ENCODE data around the gene RIOK3.

Gene RIOK3

DNA sequence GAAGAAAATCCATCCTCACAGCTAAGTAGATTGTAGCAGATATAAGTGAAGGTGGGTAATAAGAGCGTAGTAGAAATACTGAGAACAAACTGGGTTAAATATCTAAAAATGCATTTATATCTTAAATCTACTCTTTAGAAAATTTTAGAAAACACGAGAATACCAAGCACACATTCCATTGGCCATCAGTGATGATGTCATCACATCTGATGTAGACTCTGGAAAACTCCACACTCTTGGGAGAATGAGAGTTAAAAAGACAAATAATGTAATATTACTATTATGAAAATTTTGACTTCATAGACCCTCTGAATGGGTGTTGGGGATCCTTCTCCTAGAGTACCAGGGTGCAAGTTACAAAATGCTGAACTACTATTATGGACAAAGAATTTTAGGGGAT is 3.7 kb downstream of the RIOK3 start:
- DNase-seq (ENCODE audit: low read depth) = no peak
- no peak overlapping the region for H3K4me3 ChIP-seq (ENCODE audit: low read depth, low read length)
- TF ChIP-seq MYC (IDR thresholded peaks at IDR 0.05; ENCODE audit: low read depth, low read length) (no peak), POLR2A (IDR thresholded peaks at IDR 0.05; ENCODE audit: extremely low read depth, insufficient read length) (no peak), CTCF (IDR thresholded peaks at IDR 0.05; ENCODE audit: low read depth, low read length) (no peak)
- TF ChIP-seq, protein P1, sequence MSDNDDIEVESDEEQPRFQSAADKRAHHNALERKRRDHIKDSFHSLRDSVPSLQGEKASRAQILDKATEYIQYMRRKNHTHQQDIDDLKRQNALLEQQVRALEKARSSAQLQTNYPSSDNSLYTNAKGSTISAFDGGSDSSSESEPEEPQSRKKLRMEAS (IDR thresholded peaks at IDR 0.05; ENCODE audit: low read depth, low read length) = no peak

- TF ChIP-seq CTCF (IDR thresholded peaks at IDR 0.05; ENCODE audit: low read depth, low read length) (no peak), MYC (IDR thresholded peaks at IDR 0.05; ENCODE audit: low read depth, low read length) (no peak), POLR2A (IDR thresholded peaks at IDR 0.05; ENCODE audit: extremely low read depth, insufficient read length) (no peak)
- TF ChIP-seq, protein P1 (IDR thresholded peaks at IDR 0.05; ENCODE audit: low read depth, low read length) = no peak
- DNase-seq (ENCODE audit: low read depth) = no peak
- no peak overlapping the region for H3K4me3 ChIP-seq (ENCODE audit: low read depth, low read length)
Measured at GRCh38 chr18:23458830-23459529, 5.9 kb downstream of the RIOK3 start.

- H3K4me3 ChIP-seq (ENCODE audit: low read depth, low read length) = no peak overlapping the region
- no peak for TF ChIP-seq CTCF (IDR thresholded peaks at IDR 0.05; ENCODE audit: low read depth, low read length)
- TF ChIP-seq POLR2A (IDR thresholded peaks at IDR 0.05; ENCODE audit: extremely low read depth, insufficient read length) = no peak
- TF ChIP-seq, protein P1 (IDR thresholded peaks at IDR 0.05; ENCODE audit: low read depth, low read length) = no peak
- TF ChIP-seq MYC (IDR thresholded peaks at IDR 0.05; ENCODE audit: low read depth, low read length) = no peak
- no peak for DNase-seq (ENCODE audit: low read depth)
Measured at GRCh38 chr18:23459530-23459921, 6.4 kb downstream of the RIOK3 start.

GRCh38 chr18:23460285-23461273 is 7.5 kb downstream of the RIOK3 start:
- DNase-seq (ENCODE audit: low read depth) = no peak
- TF ChIP-seq POLR2A (IDR thresholded peaks at IDR 0.05; ENCODE audit: extremely low read depth, insufficient read length) (no peak), MYC (IDR thresholded peaks at IDR 0.05; ENCODE audit: low read depth, low read length) (no peak), CTCF (IDR thresholded peaks at IDR 0.05; ENCODE audit: low read depth, low read length) (no peak)
- TF ChIP-seq, protein P1 (IDR thresholded peaks at IDR 0.05; ENCODE audit: low read depth, low read length) = no peak
- H3K4me3 ChIP-seq (ENCODE audit: low read depth, low read length) = no peak overlapping the region

- no peak overlapping the region for H3K4me3 ChIP-seq (ENCODE audit: low read depth, low read length)
- peak; percentile 8 for DNase-seq (ENCODE audit: low read depth)
- TF ChIP-seq MYC (IDR thresholded peaks at IDR 0.05; ENCODE audit: low read depth, low read length) (no peak), POLR2A (IDR thresholded peaks at IDR 0.05; ENCODE audit: extremely low read depth, insufficient read length) (no peak), CTCF (IDR thresholded peaks at IDR 0.05; ENCODE audit: low read depth, low read length) (no peak)
- TF ChIP-seq, protein P1 (IDR thresholded peaks at IDR 0.05; ENCODE audit: low read depth, low read length) = no peak
Measured at GRCh38 chr18:23462876-23463275, 9.8 kb downstream of the RIOK3 start.
